HCT116 (cell line): ENCODE data around the gene CHRNA4. TPM values are rescaled to one million over a fixed set of nuclear protein-coding genes. Genes with fewer than 3 reads are reported as not detected.
"Not testable (repeated sequence)": the region's sequence is repeated elsewhere in the genome, so short reads cannot be mapped to it uniquely, and the experiment has no call there.

Experiments used
- ATAC-seq: fragments of 200-7000 bp; cut with Tn5 transposase; 2 replicates; pipeline ENCODE4 v1.9.1; 2020; ENCODE audit warnings: mild to moderate bottlenecking, moderate library complexity
- BruUV-seq: library from RNA; stranded (reverse); fragments of 400-500 nt; replicated peaks from 2 replicates; lab custom pipeline; 2021; lab: Mats Ljungman, UMichigan
- CTCF ChIA-PET: fragments of 300-600 bp; sonication (Branson Sonifier 250); formaldehyde crosslinking; loops from one replicate; lab custom pipeline; 2021; ENCODE audit warnings: antibody characterized with exemption; lab: Charles Lee
- POLR2A ChIA-PET: fragments of 300-600, 350-600 bp; sonication (Branson Sonifier 250); formaldehyde crosslinking; loops from one replicate; lab custom pipeline; 2021; ENCODE audit warnings: antibody characterized with exemption; lab: Charles Lee
- RAD21 ChIA-PET, 2 experiments: fragments of 300-600 bp; sonication (Branson Sonifier 250); formaldehyde crosslinking; loops; one replicate each; lab custom pipeline; 2023; ENCODE audit warnings: low total read pairs in 2 of 2; ENCODE audit not compliant: uncharacterized antibody in 2 of 2, unreplicated experiment in 2 of 2, low non-redundant PET in 1 of 2; lab: Charles Lee
- DNase-seq: peaks from one replicate; pipeline ENCODE4 v3.0.0-alpha.2; 2010; ENCODE audit warnings: low read depth, low spot score
- H2AFZ ChIP-seq: fragments of 200-600 bp; shearing (Covaris generic), sonication (generic); 2 replicates; pipeline ENCODE4 v1.6.1; 2017; ENCODE audit warnings: low read depth, mixed run types, mixed read lengths, antibody characterized with exemption, low read length; ENCODE audit not compliant: poor library complexity, severe bottlenecking
- H3K27ac ChIP-seq: 2 replicates; pipeline ENCODE4 v1.5.1; 2012; ENCODE audit warnings: low read depth, low read length
- H3K27me3 ChIP-seq: fragments of 200-600 bp; sonication (generic); 2 replicates; pipeline ENCODE4 v1.6.1; 2016; ENCODE audit warnings: mixed run types, low read length, mixed read lengths; ENCODE audit not compliant: insufficient read depth
- H3K36me3 ChIP-seq, 2 experiments: fragments of 200-500 bp in 1 of 2; fragments of 200-600 bp in 1 of 2; sonication (Bioruptor generic) in 1 of 2; sonication (generic) in 1 of 2; 2 replicates each; pipeline versions ENCODE4 v1.5.1 to v1.6.1; 2014 to 2016; ENCODE audit warnings: low read length in 2 of 2, inconsistent platforms in 1 of 2, mixed read lengths in 1 of 2, mixed run types in 1 of 2; ENCODE audit not compliant: insufficient read depth in 2 of 2, control insufficient read depth in 1 of 2
- H3K4me1 ChIP-seq, 2 experiments: fragments of 200-600 bp in 1 of 2; sonication (generic) in 1 of 2; 2 replicates each; pipeline versions ENCODE4 v1.5.1 to v1.6.1; 2012 to 2017; ENCODE audit warnings: low read length in 2 of 2, inconsistent platforms in 1 of 2, mild to moderate bottlenecking in 1 of 2, mixed read lengths in 1 of 2, mixed run types in 1 of 2, moderate library complexity in 1 of 2; ENCODE audit not compliant: insufficient read depth in 2 of 2, control insufficient read depth in 1 of 2
- H3K4me2 ChIP-seq: fragments of 200-600 bp; sonication (generic); 2 replicates; pipeline ENCODE4 v1.6.1; 2017; ENCODE audit warnings: mixed run types, low read length, mixed read lengths
- H3K4me3 ChIP-seq, 2 experiments: fragments of 200-600 bp in 1 of 2; sonication (generic) in 1 of 2; replicated peaks in 1 of 2; 2 replicates each; pipeline ENCODE4 v1.5.1; 2011 to 2016; ENCODE audit warnings: low read length in 2 of 2, control low read depth in 1 of 2, low read depth in 1 of 2, mild to moderate bottlenecking in 1 of 2, mixed read lengths in 1 of 2, mixed run types in 1 of 2
- H3K79me2 ChIP-seq: fragments of 200-600 bp; sonication (generic); 2 replicates; pipeline ENCODE4 v1.6.1; 2017; ENCODE audit warnings: mild to moderate bottlenecking, mixed run types, low read length, moderate library complexity, mixed read lengths; ENCODE audit not compliant: insufficient read depth
- H3K9ac ChIP-seq: fragments of 200-600 bp; sonication (generic); 2 replicates; pipeline ENCODE4 v1.6.1; 2016; ENCODE audit warnings: low read length, mixed read lengths
- H3K9me2 ChIP-seq: fragments of 200-600 bp; sonication (generic), shearing (Covaris generic); 2 replicates; pipeline ENCODE4 v1.6.1; 2017; ENCODE audit warnings: mixed run types, mild to moderate bottlenecking, moderate library complexity; ENCODE audit not compliant: insufficient read depth
- H3K9me3 ChIP-seq, 2 experiments: fragments of 200-500 bp in 1 of 2; fragments of 200-600 bp in 1 of 2; sonication (Bioruptor generic) in 1 of 2; sonication (generic) in 1 of 2; 2 replicates each; pipeline ENCODE4 v1.6.1; 2014 to 2017; ENCODE audit warnings: low read length in 2 of 2, mixed read lengths in 2 of 2, inconsistent platforms in 1 of 2, low read depth in 1 of 2, mild to moderate bottlenecking in 1 of 2, mixed run types in 1 of 2, moderate library complexity in 1 of 2; ENCODE audit not compliant: control insufficient read depth in 1 of 2, insufficient read depth in 1 of 2
- H4K20me1 ChIP-seq: fragments of 200-600 bp; sonication (generic), shearing (Covaris generic); 2 replicates; pipeline ENCODE4 v1.6.1; 2017; ENCODE audit warnings: mixed run types, mild to moderate bottlenecking, moderate library complexity; ENCODE audit not compliant: insufficient read depth
- CBX3 ChIP-seq: IDR thresholded peaks from 2 replicates; pipeline ENCODE4 v1.6.1; 2012; ENCODE audit warnings: low read depth
- EGR1 ChIP-seq: IDR thresholded peaks from 2 replicates; pipeline ENCODE4 v1.6.1; 2012; ENCODE audit warnings: low read depth
- ELF1 ChIP-seq: IDR thresholded peaks from 2 replicates; pipeline ENCODE4 v1.6.1; 2012; ENCODE audit warnings: low read depth, borderline replicate concordance
- EZH2 ChIP-seq: fragments of 200-600 bp; sonication (generic); IDR thresholded peaks from 2 replicates; pipeline ENCODE4 v1.6.1; 2017; ENCODE audit warnings: antibody characterized with exemption, mixed run types
- FOSL1 ChIP-seq: IDR thresholded peaks from 2 replicates; pipeline ENCODE4 v1.6.1; 2012; ENCODE audit warnings: low read depth
- JUND ChIP-seq: IDR thresholded peaks from 2 replicates; pipeline ENCODE4 v1.6.1; 2012
- POLR2A ChIP-seq: IDR thresholded peaks from 2 replicates; pipeline ENCODE4 v1.7.0; 2011; ENCODE audit warnings: borderline replicate concordance; ENCODE audit not compliant: insufficient read depth, insufficient read length; ENCODE audit errors: extremely low read depth
- POLR2AphosphoS5 ChIP-seq: IDR thresholded peaks from 2 replicates; pipeline ENCODE4 v1.6.1; 2011; ENCODE audit warnings: mild to moderate bottlenecking, low read depth, low read length, moderate library complexity
- SP1 ChIP-seq: IDR thresholded peaks from 2 replicates; pipeline ENCODE4 v1.6.1; 2012; ENCODE audit warnings: low read depth
- SRF ChIP-seq: IDR thresholded peaks from 2 replicates; pipeline ENCODE4 v1.6.1; 2012; ENCODE audit warnings: low read depth
- TCF7L2 ChIP-seq: IDR thresholded peaks from 2 replicates; pipeline ENCODE4 v1.7.0; 2011; ENCODE audit warnings: borderline replicate concordance, inconsistent platforms; ENCODE audit not compliant: insufficient read depth, insufficient read length; ENCODE audit errors: extremely low read depth
- ZFX ChIP-seq: fragments of 450-650 bp; IDR thresholded peaks from 2 replicates; pipeline ENCODE4 v1.6.1; 2017
- intact Hi-C: fragments of 100-400 bp; cut with micrococcal nuclease; formaldehyde crosslinking; loops from 2 replicates; pipeline ENCODE4 v1.10.0; 2022
- total RNA-seq: library from RNA; stranded (reverse); gene quantifications from one replicate; pipeline ENCODE4 v1.2.1, GENCODE V29; 2021; ENCODE audit not compliant: unreplicated experiment
- TF ChIP-seq, protein P1 (sequence below): IDR thresholded peaks from 2 replicates; pipeline ENCODE4 v1.6.1; 2012
- TF ChIP-seq, protein P2 (sequence below): IDR thresholded peaks from 2 replicates; pipeline ENCODE4 v1.6.1; 2011; ENCODE audit warnings: mild to moderate bottlenecking, low read length, moderate library complexity; ENCODE audit not compliant: insufficient replicate concordance; ENCODE audit errors: extremely low read depth

CHRNA4 gene
- total RNA-seq, 1 experiment from 2014 or later, result not detected

DNA sequence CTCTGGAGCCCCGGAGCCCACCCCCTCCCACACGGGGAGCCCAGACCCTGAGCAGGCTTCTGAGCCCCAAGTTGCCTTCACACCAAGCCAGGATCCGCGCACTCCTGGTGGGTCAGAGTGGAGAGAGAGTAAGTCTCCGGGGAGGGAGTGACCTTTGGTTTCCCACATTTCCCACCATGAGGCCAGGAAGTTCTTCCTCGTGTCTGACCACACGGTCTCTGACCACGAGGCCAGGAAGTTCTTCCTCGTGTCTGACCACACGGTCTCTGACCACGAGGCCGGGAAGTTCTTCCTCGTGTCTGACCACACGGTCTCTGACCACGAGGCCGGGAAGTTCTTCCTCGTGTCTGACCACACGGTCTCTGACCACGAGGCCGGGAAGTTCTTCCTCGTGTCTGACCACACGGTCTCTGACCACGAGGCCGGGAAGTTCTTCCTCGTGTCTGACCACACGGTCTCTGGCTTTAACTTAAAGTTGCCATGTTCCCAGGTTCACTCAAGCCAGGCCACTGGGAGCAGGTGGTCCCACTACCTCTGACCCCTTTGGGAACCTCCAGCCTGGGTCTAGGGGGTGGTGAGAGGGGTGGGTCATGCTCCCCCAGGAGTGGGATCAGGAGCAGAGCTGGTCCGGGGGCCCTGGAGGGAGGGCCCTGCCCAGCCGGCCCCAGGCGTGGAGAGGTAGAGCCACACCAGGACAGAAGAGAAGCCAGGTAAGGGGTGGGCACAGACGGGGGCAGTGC is 55.0 kb downstream of the CHRNA4 start:
- H3K79me2 ChIP-seq, H3K9ac ChIP-seq, ATAC-seq, H2AFZ ChIP-seq, POLR2A ChIA-PET, H3K9me2 ChIP-seq, BruUV-seq, intact Hi-C loops, CTCF ChIA-PET, H3K27ac ChIP-seq, H3K4me1 ChIP-seq, H3K9me3 ChIP-seq, H3K36me3 ChIP-seq, RAD21 ChIA-PET, DNase-seq, H3K27me3 ChIP-seq, H3K4me2 ChIP-seq, H3K4me3 ChIP-seq, H4K20me1 ChIP-seq: not testable (repeated sequence)

DNA sequence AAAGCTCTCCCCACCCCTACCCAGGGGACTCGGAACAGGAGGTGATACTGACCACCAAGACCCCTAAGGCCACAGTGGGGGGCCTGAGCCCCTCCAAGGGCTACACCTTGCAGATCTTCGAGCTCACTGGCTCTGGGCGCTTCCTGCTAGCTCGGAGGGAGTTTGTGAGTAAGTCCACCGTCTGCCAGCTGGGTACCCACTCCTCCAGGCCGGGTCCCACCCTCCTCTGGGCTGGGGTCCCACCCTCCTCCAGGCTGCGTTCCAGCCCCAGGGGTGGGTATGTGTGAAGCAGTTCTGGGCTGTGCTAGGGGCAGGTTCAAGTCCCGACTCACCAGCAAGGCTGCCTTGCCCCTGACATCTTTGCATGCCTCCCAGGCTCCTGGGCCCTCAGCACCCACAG is 55.8 kb downstream of the CHRNA4 start:
- Histone ChIP-seq H3K27me3 (0 out of 2 replicates have a peak, but pooled peaks cover 7% of the 10 kb centered on the region), H4K20me1 (no peaks in the 10 kb centered on the region), H3K9me3 (peaks cover 0 to 3% of the 10 kb centered on the region in 2 experiments; a peak in 1 of 4 replicates), H3K9me2 (no peaks in the 10 kb centered on the region), H2AFZ (no peak overlapping the region), H3K79me2 (no peaks in the 10 kb centered on the region), H3K4me2 (no peak overlapping the region), H3K27ac (no peak overlapping the region), H3K4me3 (no peak overlapping the region), H3K9ac (no peak overlapping the region), H3K36me3 (no peaks in the 10 kb centered on the region), H3K4me1 (no peaks in the 10 kb centered on the region)
- no TSS peak for BruUV-seq
- ATAC-seq (no peak), DNase-seq (no peak)
- ChIA-PET CTCF (no interaction called here), RAD21 (no interaction called here), POLR2A (no interaction called here)
- TF ChIP-seq EGR1 (no peak), POLR2AphosphoS5 (no peak), SRF (no peak), EZH2 (no peak), JUND (no peak), POLR2A (no peak), ELF1 (no peak), FOSL1 (no peak), SP1 (no peak), TCF7L2 (no peak), CBX3 (no peak), ZFX (no peak)
- TF ChIP-seq, protein P1, sequence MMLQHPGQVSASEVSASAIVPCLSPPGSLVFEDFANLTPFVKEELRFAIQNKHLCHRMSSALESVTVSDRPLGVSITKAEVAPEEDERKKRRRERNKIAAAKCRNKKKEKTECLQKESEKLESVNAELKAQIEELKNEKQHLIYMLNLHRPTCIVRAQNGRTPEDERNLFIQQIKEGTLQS, result no peak
- TF ChIP-seq, protein P2, sequence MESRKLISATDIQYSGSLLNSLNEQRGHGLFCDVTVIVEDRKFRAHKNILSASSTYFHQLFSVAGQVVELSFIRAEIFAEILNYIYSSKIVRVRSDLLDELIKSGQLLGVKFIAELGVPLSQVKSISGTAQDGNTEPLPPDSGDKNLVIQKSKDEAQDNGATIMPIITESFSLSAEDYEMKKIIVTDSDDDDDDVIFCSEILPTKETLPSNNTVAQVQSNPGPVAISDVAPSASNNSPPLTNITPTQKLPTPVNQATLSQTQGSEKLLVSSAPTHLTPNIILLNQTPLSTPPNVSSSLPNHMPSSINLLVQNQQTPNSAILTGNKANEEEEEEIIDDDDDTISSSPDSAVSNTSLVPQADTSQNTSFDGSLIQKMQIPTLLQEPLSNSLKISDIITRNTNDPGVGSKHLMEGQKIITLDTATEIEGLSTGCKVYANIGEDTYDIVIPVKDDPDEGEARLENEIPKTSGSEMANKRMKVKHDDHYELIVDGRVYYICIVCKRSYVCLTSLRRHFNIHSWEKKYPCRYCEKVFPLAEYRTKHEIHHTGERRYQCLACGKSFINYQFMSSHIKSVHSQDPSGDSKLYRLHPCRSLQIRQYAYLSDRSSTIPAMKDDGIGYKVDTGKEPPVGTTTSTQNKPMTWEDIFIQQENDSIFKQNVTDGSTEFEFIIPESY, result no peak
- intact Hi-C loops, result no loop called here
